HG03558 (cell line): Measurements from ENCODE around the gene CKAP2.
A peak's percentile ranks its signal among the peaks of the same experiment; 100 is the strongest.
"Not testable (repeated sequence)": the region's sequence is repeated elsewhere in the genome, so short reads cannot be mapped to it uniquely, and the experiment has no call there.

Experiments used
- ATAC-seq: cut with Tn5 transposase; IDR thresholded peaks from one replicate; pipeline ENCODE4 v1.9.1; 2021; ENCODE audit warnings: moderate number of reproducible peaks; ENCODE audit not compliant: unreplicated experiment; ENCODE audit errors: extremely low read depth

Gene CKAP2

GRCh38 chr13:52454820-52455676 is at the start of gene CKAP2:
CKAP2 (plus strand) TSS chr13:52455478; CDS start chr13:52455557, 79 bp downstream.
- peak; percentile 55 for ATAC-seq

GRCh38 chr13:52405767-52406494 is 49.3 kb upstream of the CKAP2 start, which contains the start of gene THSD1:
THSD1 (minus strand) TSS chr13:52406172; CDS start chr13:52402600, 3,572 bp downstream.
- no peak for ATAC-seq

GRCh38 chr13:52406629-52407028 is 48.6 kb upstream of the CKAP2 start:
- ATAC-seq, result no peak

GRCh38 chr13:52407436-52407835 is 47.8 kb upstream of the CKAP2 start:
- not testable (repeated sequence) for ATAC-seq

GRCh38 chr13:52408071-52408658 is 47.1 kb upstream of the CKAP2 start:
- ATAC-seq, result not testable (repeated sequence)

GRCh38 chr13:52411629-52412028 is 43.6 kb upstream of the CKAP2 start:
- ATAC-seq, result peak; percentile 97

GRCh38 chr13:52412128-52412527 is 43.1 kb upstream of the CKAP2 start:
- no peak for ATAC-seq

GRCh38 chr13:52414051-52414450 is 41.2 kb upstream of the CKAP2 start:
- no peak for ATAC-seq

- ATAC-seq, result no peak
Measured at GRCh38 chr13:52414963-52415362, 40.3 kb upstream of the CKAP2 start.

- no peak for ATAC-seq
Measured at GRCh38 chr13:52419080-52419479, 36.2 kb upstream of the CKAP2 start.

GRCh38 chr13:52421216-52421615 is 34.1 kb upstream of the CKAP2 start:
- ATAC-seq, result no peak

GRCh38 chr13:52428295-52428694 is 27.0 kb upstream of the CKAP2 start:
- ATAC-seq, result no peak

- no peak for ATAC-seq
Measured at GRCh38 chr13:52432456-52432855, 22.8 kb upstream of the CKAP2 start.

GRCh38 chr13:52446265-52446664 is 9.0 kb upstream of the CKAP2 start:
- no peak for ATAC-seq

- no peak for ATAC-seq
Measured at GRCh38 chr13:52447354-52447753, 7.9 kb upstream of the CKAP2 start.

- no peak for ATAC-seq
Measured at GRCh38 chr13:52447815-52448552, 7.3 kb upstream of the CKAP2 start.

GRCh38 chr13:52449331-52450011 is 5.8 kb upstream of the CKAP2 start:
- no peak for ATAC-seq

GRCh38 chr13:52450012-52450792 is 5.1 kb upstream of the CKAP2 start, which contains the start of gene VPS36:
VPS36 (minus strand) TSS chr13:52450634; CDS start chr13:52450594, 40 bp downstream.
- ATAC-seq, result peak; percentile 32

- no peak for ATAC-seq
Measured at GRCh38 chr13:52450793-52451116, 4.5 kb upstream of the CKAP2 start.
